KMS-11 (cell line): ENCODE data around the gene PLEKHG5.
"Not testable (repeated sequence)": the region's sequence is repeated elsewhere in the genome, so short reads cannot be mapped to it uniquely, and the experiment has no call there.

ENCODE experiments used
- H2AFZ ChIP-seq: fragments of 200-600 bp; sonication (generic); 2 replicates; pipeline ENCODE4 v1.6.1; 2016; ENCODE audit warnings: antibody characterized with exemption, mixed run types, low read depth
- H3K27ac ChIP-seq: fragments of 200-600 bp; sonication (generic); 2 replicates; pipeline ENCODE4 v1.6.1; 2016; ENCODE audit warnings: mild to moderate bottlenecking, mixed run types
- H3K27me3 ChIP-seq: fragments of 200-600 bp; sonication (generic); 2 replicates; pipeline ENCODE4 v1.6.1; 2017; ENCODE audit warnings: mild to moderate bottlenecking, low read depth, mixed run types, moderate library complexity; ENCODE audit not compliant: insufficient read depth
- H3K36me3 ChIP-seq: fragments of 200-600 bp; sonication (generic); 2 replicates; pipeline ENCODE4 v1.6.1; 2017; ENCODE audit warnings: mild to moderate bottlenecking, mixed run types; ENCODE audit not compliant: insufficient read depth
- H3K4me1 ChIP-seq: fragments of 200-600 bp; sonication (generic); 2 replicates; pipeline ENCODE4 v1.6.1; 2016; ENCODE audit warnings: mild to moderate bottlenecking, low read depth, mixed run types; ENCODE audit not compliant: poor library complexity, severe bottlenecking
- H3K4me2 ChIP-seq: fragments of 200-600 bp; sonication (generic); 2 replicates; pipeline ENCODE4 v1.7.0; 2016; ENCODE audit warnings: mild to moderate bottlenecking, mixed run types
- H3K4me3 ChIP-seq: fragments of 200-600 bp; sonication (generic); IDR thresholded peaks from 2 replicates; pipeline ENCODE4 v1.6.1; 2017; ENCODE audit warnings: low read depth, low read length, mixed read lengths; ENCODE audit not compliant: insufficient read depth
- H3K79me2 ChIP-seq: fragments of 200-600 bp; sonication (generic); 2 replicates; pipeline ENCODE4 v1.6.1; 2016; ENCODE audit warnings: low read depth, mixed run types; ENCODE audit not compliant: insufficient read depth
- H3K9ac ChIP-seq: fragments of 200-600 bp; sonication (generic); 2 replicates; pipeline ENCODE4 v1.6.1; 2016; ENCODE audit warnings: mild to moderate bottlenecking, mixed run types
- H4K20me1 ChIP-seq: fragments of 200-600 bp; sonication (generic); 2 replicates; pipeline ENCODE4 v1.6.1; 2016; ENCODE audit warnings: mild to moderate bottlenecking, mixed run types; ENCODE audit not compliant: insufficient read depth
- CTCF ChIP-seq: fragments of 200-600 bp; sonication (generic); conservative IDR thresholded peaks from 2 replicates; pipeline ENCODE4 v1.6.1; 2017; ENCODE audit warnings: low read depth, mild to moderate bottlenecking, antibody characterized with exemption, low read length, moderate library complexity, mixed read lengths

The PLEKHG5 gene

GRCh38 chr1:6440198-6441126 is 51.0 kb downstream of the PLEKHG5 start:
- no peaks in the 10 kb centered on the region for H4K20me1 ChIP-seq
- peaks cover 77% of the 10 kb centered on the region for H3K27me3 ChIP-seq
- H3K4me3 ChIP-seq = no peak overlapping the region
- no peak overlapping the region for H3K9ac ChIP-seq
- H3K4me1 ChIP-seq = no peaks in the 10 kb centered on the region
- H2AFZ ChIP-seq = peak overlapping the region; percentile 54
- peak overlapping the region; percentile 30 for H3K4me2 ChIP-seq
- no peaks in the 10 kb centered on the region for H3K79me2 ChIP-seq
- TF ChIP-seq CTCF = peak; percentile 35
- no peak overlapping the region for H3K27ac ChIP-seq
- H3K36me3 ChIP-seq = no peaks in the 10 kb centered on the region

- peaks cover 88% of the 10 kb centered on the region for H3K27me3 ChIP-seq
- no peak overlapping the region for H3K27ac ChIP-seq
- H3K4me1 ChIP-seq = no peaks in the 10 kb centered on the region
- no peaks in the 10 kb centered on the region for H4K20me1 ChIP-seq
- no peaks in the 10 kb centered on the region for H3K36me3 ChIP-seq
- no peak overlapping the region for H3K9ac ChIP-seq
- no peak overlapping the region for H3K4me3 ChIP-seq
- no peak overlapping the region for H2AFZ ChIP-seq
- TF ChIP-seq CTCF = peak; percentile 91
- no peaks in the 10 kb centered on the region for H3K79me2 ChIP-seq
- H3K4me2 ChIP-seq = no peak overlapping the region
Observed at GRCh38 chr1:6438047-6438525, 53.4 kb downstream of the PLEKHG5 start.

GRCh38 chr1:6437012-6437700 is 54.3 kb downstream of the PLEKHG5 start:
- not testable (repeated sequence) for H3K4me1 ChIP-seq, H3K27ac ChIP-seq, H3K4me2 ChIP-seq, H2AFZ ChIP-seq, H3K36me3 ChIP-seq, H4K20me1 ChIP-seq, H3K79me2 ChIP-seq, H3K4me3 ChIP-seq, H3K9ac ChIP-seq
- peaks cover 89% of the 10 kb centered on the region for H3K27me3 ChIP-seq
- TF ChIP-seq CTCF = peak; percentile 24; the same call in 1 of the 2 replicates

- not testable (repeated sequence) for H2AFZ ChIP-seq, H3K9ac ChIP-seq, H3K4me2 ChIP-seq, H4K20me1 ChIP-seq, H3K4me3 ChIP-seq, H3K79me2 ChIP-seq, H3K36me3 ChIP-seq, H3K4me1 ChIP-seq, H3K27ac ChIP-seq
- peaks cover 82% of the 10 kb centered on the region for H3K27me3 ChIP-seq
Observed at GRCh38 chr1:6436277-6436676, 55.2 kb downstream of the PLEKHG5 start.
